Measurements from ENCODE around the gene ETNK2. TPM values are rescaled to one million over a fixed set of nuclear protein-coding genes. Genes with fewer than 3 reads are reported as not detected.
A peak's percentile ranks its signal among the peaks of the same experiment; 100 is the strongest.

The ETNK2 gene
- total and polyA plus RNA-seq, 2 of the 13 experiments (the other 11 are each of a cell fraction or from before 2014, with no cell fraction given) = 15.5 to 42.8 TPM

DNA sequence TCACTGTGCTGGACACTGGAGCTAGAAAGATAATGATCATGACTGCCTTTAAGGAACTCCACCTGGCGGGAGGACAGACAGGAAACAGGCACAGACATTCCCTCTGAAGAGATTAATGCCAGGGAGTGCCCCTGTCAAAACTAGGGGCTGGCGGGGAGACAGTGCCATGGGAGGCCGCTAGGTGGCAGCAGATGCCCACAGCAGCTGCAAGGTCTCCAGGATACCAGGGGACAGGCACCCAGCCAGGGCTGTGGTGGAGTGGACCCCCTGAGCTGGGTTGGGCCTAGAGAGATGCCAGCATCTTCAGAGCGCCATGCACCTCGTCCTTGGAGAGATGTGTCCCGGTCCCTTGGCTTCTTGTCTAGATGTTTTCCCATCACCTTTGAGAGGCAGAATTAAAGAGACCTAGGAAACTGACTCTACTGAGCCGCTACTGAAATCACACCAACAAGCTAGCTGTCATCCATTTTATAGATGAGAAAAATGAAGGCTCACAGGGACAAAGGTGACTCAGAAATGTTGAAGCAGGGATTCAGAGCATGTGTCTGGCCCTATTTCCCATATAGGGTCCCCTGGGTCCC lies 10.7 kb upstream of the ETNK2 start:
- POLR2A ChIA-PET = interaction anchor here (1.6 kb wide), 1 partner anchor 45 kb away, joined by 4 read pairs; no protein-coding TSS in a partner anchor
- peak; percentile 60 for DNase-seq (ENCODE audit: low spot score)
- no peaks in the 10 kb centered on the region for H3K9me3 ChIP-seq (ENCODE audit: low read length)
- intact Hi-C loops (cut with micrococcal nuclease; ENCODE audit: unreplicated experiment) = loop anchor here (1.0 kb wide), 1 partner anchor 45 kb away; no protein-coding TSS in a partner anchor
- no peaks in the 10 kb centered on the region for H3K36me3 ChIP-seq (replicated peaks in 1 of 2; ENCODE audit: control insufficient read depth in 1 of 2, insufficient read depth in 2 of 2, low read length in 2 of 2)
- H4K20me1 ChIP-seq (ENCODE audit: insufficient read depth, low read length) = no peaks in the 10 kb centered on the region
- H3K9ac ChIP-seq (ENCODE audit: insufficient read depth, low read depth, low read length) = no peak overlapping the region
- no peaks in the 10 kb centered on the region for H3K79me2 ChIP-seq (ENCODE audit: insufficient read depth, low read length)
- CTCF ChIA-PET (ENCODE audit: low intra/inter-chr PET ratio, low total read pairs) = interaction anchor here (0.8 to 2.2 kb wide), 8 partner anchors 44 to 302 kb away, joined by 3 to 48 read pairs (median 5); partner anchors contain the start of gene SNRPE
- H3K27ac ChIP-seq (ENCODE audit: extremely low read length, insufficient read depth, low read length) = no peak overlapping the region
- peaks cover 36% of the 10 kb centered on the region for H3K4me1 ChIP-seq (ENCODE audit: insufficient read depth, low read length)
- FAIRE-seq = peak; percentile 64
- ATAC-seq = peak; percentile 92
- BruUV-seq (replicated peaks) = no TSS peak
- H3K4me3 ChIP-seq (replicated peaks in 1 of 3; ENCODE audit: insufficient read depth in 1 of 3, low read depth in 2 of 3, low read length in 3 of 3) = no peak overlapping the region
- no peak overlapping the region for H2AFZ ChIP-seq (ENCODE audit: low read length)
- 22% methylated on average over 3 of the region's 7 CpGs for WGBS (ENCODE audit: low lambda C conversion rate)
- in situ Hi-C loops (cut with HindIII; ENCODE audit: extremely low pct_ligation_motif_present, low pct_unique_long_range_greater_than_20kb) = loop anchor here (5.0 kb wide), 1 partner anchor 200 kb away; no protein-coding TSS in a partner anchor
- H3K4me2 ChIP-seq (ENCODE audit: low read depth, low read length) = no peak overlapping the region
- peaks cover 5 to 29% of the 10 kb centered on the region in 2 experiments; a peak in 3 of 5 replicates for H3K27me3 ChIP-seq (ENCODE audit: control insufficient read depth in 1 of 2, insufficient read depth in 2 of 2, low read length in 2 of 2)
- TF ChIP-seq HNF4A (CRISPR knock-in tag; IDR thresholded peaks at IDR 0.05) = 0 out of 2 replicates have a peak, but pooled peaks have one; percentile 7
- peak; percentile 18 to 46; a peak in 1 of 4 replicates for TF ChIP-seq HMGXB4 (CRISPR knock-in tag; IDR thresholded peaks at IDR 0.05; ENCODE audit: borderline replicate concordance in 1 of 2, low read depth in 1 of 2)
- TF ChIP-seq, protein P1, sequence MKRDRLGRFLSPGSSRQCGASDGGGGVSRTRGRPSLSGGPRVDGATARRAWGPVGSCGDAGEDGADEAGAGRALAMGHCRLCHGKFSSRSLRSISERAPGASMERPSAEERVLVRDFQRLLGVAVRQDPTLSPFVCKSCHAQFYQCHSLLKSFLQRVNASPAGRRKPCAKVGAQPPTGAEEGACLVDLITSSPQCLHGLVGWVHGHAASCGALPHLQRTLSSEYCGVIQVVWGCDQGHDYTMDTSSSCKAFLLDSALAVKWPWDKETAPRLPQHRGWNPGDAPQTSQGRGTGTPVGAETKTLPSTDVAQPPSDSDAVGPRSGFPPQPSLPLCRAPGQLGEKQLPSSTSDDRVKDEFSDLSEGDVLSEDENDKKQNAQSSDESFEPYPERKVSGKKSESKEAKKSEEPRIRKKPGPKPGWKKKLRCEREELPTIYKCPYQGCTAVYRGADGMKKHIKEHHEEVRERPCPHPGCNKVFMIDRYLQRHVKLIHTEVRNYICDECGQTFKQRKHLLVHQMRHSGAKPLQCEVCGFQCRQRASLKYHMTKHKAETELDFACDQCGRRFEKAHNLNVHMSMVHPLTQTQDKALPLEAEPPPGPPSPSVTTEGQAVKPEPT (CRISPR knock-in tag; IDR thresholded peaks at IDR 0.05; ENCODE audit: low read depth) = no peak
- TF ChIP-seq ZNF784 (CRISPR knock-in tag; IDR thresholded peaks at IDR 0.05; ENCODE audit: borderline replicate concordance) = no peak
- peak; percentile 39; the same call in 1 of the 2 replicates for TF ChIP-seq NFKB2 (CRISPR knock-in tag; IDR thresholded peaks at IDR 0.05; ENCODE audit: borderline replicate concordance)
- TF ChIP-seq STAG1 (CRISPR knock-in tag; IDR thresholded peaks at IDR 0.05) = peak; percentile 98
- TF ChIP-seq FOXO1 (CRISPR knock-in tag; IDR thresholded peaks at IDR 0.05) = 0 out of 2 replicates have a peak, but pooled peaks have one; percentile 25
- TF ChIP-seq GATAD1 (CRISPR knock-in tag; IDR thresholded peaks at IDR 0.05) = peak; percentile 36; the same call in 1 of the 2 replicates
- TF ChIP-seq SMAD3 (CRISPR knock-in tag; IDR thresholded peaks at IDR 0.05) = 0 out of 2 replicates have a peak, but pooled peaks have one; percentile 17
- 0 out of 2 replicates have a peak, but pooled peaks have one; percentile 40 for TF ChIP-seq ZBTB7B (CRISPR knock-in tag; IDR thresholded peaks at IDR 0.05)
- peak; percentile 20 for TF ChIP-seq YY1 (IDR thresholded peaks at IDR 0.05; ENCODE audit: insufficient read depth, insufficient replicate concordance, low read depth, low read length)
- 0 out of 2 replicates have a peak, but pooled peaks have one; percentile 31 for TF ChIP-seq ELF3 (CRISPR knock-in tag; IDR thresholded peaks at IDR 0.05)
- peak; percentile 59; the same call in 1 of the 2 replicates for TF ChIP-seq SALL1 (CRISPR knock-in tag; IDR thresholded peaks at IDR 0.05)
- TF ChIP-seq GABPB1 (CRISPR knock-in tag; IDR thresholded peaks at IDR 0.05) = peak; percentile 43; the same call in 1 of the 2 replicates
- peak; percentile 62 for TF ChIP-seq TEAD3 (CRISPR knock-in tag; optimal IDR thresholded peaks at IDR 0.05; ENCODE audit: borderline replicate concordance)
- TF ChIP-seq ZBTB7A (CRISPR knock-in tag; IDR thresholded peaks at IDR 0.05) = peak; percentile 30; the same call in 1 of the 2 replicates
- TF ChIP-seq KDM1A (CRISPR knock-in tag; IDR thresholded peaks at IDR 0.05) = no peak
- 0 out of 2 replicates have a peak, but pooled peaks have one; percentile 39 for TF ChIP-seq ZNF205 (CRISPR knock-in tag; IDR thresholded peaks at IDR 0.05)
